RCC 7860 (cell line): ENCODE measurements around the gene HLX.

Experiments used
- DNase-seq: peaks from one replicate; pipeline ENCODE4 v3.0.0-alpha.2; 2015; ENCODE audit warnings: low spot score
- FAIRE-seq: peaks from 2 replicates; lab custom pipeline; 2012; peaks lifted over from hg19 to GRCh38; lab: Jason Lieb, UNC

Gene HLX

DNA sequence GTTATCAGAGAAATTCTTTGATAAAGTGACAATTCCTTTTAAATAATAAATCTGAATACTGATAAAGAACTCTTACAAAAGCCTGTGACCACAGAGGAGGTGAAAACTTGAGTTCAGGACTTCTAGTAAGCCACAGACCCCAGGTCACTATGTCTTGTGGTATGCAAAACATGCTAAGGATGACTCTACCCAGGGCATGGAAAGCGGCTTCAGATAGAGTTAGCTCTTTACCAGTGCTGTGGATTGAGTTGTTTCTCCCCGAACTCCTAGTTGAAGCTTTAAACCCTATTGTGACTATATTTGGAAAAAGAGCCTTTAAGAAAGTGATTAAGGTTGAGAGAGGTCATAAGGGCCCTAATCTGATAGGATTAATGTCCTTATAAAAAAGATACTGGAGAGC, 42.3 kb downstream of the HLX start:
- DNase-seq, result no peak
- no peak for FAIRE-seq

DNA sequence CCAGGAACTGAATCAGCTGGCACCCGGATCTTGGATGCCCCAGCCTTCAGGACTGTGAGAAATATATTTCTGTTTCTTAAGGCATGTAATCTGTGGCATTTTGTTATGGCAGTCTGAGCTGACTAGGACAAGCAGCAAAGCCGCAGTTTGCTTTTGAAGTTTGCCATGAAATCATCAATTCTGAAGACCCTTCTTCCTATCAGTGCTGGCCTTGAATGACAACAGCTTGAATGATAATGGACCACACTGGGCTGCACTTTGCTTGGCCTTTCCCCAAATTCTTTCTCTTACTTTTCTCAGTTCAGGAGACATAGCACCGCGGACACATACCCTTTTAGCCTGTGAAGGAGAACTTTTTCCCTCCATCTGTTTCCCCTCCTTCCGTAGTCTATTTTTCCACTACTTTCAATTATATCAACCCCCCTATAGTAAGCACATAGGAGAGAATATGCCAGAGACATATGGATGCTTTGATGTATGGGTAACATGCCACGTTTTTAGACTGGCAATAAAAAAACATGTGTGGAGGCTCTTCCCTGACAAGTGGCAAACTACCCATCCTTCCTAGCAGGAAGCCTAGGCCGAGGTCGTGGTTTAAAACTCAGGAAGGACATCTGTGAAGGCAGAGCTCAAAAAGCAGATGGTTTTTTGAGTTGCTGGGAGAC, 42.9 kb downstream of the HLX start:
- no peak for FAIRE-seq
- DNase-seq, result no peak

DNA sequence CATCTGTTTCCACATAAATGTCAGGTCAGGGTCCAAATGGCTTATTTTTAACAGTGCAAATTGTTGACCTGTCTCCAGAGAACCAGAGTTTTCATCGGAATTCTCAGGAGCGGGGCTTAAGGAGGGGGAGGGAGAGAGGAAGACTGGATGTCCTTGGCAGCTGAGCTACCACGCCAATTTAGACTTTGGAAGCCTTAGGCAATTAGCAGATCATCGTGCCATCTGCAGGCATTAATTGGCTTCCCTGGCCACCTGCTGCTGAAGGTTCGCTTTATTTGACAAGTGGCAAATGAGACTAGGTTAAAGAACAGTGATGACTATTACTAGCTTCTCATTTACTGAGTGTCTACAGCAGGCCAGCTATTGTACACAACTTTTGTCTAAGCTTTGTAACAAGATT, 43.7 kb downstream of the HLX start:
- FAIRE-seq, result no peak
- no peak for DNase-seq

DNA sequence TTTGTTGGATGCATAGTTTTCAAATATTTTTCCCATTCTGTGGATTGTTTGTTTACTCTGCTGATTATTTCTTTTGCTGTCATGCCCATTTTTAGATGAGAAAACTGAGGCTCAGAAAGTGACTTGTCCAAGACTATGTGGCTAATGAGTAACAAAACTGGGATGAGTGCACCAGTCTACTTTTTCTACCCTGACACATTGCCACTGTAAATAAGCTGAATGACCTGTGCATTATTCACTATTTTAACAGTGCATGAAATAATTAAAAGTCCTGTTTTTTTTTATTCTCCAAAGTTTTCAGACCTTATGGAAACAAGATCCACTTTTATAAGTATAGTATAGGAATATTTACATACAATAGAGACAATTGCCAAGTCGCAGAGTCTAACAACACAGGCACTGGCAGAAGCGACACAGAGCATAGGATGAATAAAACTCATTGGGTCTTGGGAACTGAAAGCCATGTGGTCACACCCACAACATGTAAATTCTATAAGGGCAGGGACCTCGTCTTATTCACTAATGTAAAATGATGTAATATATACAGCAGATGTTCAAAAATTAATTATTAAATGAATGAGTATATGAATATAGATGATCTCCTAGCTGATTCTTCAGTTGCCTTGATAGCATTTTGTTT, 45.2 kb downstream of the HLX start:
- DNase-seq (no peak), FAIRE-seq (no peak)

DNA sequence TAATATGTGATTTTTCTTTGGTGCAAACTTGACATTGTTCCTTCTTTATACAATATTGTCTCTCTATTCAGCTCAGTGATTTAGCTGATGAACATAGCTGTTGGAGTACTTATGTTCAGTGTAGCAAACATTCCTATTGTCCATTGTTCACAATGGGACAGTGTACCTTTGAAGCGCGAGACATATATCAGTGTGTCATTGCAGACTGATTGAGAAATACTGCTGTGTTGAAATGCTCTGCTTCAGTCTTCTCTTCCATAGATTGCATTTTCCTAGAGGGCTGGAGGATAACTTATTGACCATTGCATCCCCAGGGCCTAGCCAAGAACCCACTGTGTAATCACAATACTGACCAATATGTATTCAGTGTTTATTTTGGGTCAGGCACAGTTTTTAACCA, 46.5 kb downstream of the HLX start:
- no peak for DNase-seq
- no peak for FAIRE-seq

DNA sequence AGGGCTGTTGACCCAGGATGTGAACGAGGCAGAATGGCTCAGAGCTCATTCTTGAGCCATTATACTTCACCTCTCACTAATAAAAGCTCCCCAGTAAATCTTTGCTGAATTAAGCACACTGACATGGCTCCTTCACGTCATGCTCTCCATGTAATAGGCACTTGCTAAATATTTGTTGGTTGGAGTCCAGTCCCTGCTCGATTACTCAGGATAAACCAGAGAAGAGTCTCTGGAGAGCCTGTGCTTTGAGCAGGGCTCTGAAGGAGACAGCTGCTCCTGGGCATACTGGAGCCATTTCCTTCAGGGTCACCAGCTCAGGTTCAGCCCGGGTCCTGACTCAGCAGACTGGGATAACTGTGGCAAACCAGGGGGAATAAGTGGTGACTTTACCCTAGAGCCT, 46.9 kb downstream of the HLX start:
- FAIRE-seq (no peak), DNase-seq (no peak)

DNA sequence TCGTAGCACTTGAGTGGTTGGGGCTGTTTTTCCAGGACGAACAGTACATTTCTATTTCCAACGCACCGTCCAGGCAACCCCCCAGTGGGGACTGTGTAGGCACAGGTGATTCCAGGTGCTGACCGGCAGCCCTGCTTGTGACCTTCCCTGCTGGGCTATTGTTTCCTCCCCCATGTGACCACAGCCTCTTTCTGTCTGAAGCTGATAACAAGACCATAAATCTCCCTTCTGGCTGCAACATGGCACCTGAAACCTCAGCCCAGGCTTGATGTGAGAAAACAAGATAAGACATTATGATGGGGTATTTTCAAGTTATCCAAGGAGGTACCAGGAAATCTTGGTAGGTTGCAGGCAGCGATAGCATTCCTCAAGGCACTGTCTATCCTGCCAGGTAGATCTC, 48.2 kb downstream of the HLX start:
- FAIRE-seq (no peak), DNase-seq (no peak)

DNA sequence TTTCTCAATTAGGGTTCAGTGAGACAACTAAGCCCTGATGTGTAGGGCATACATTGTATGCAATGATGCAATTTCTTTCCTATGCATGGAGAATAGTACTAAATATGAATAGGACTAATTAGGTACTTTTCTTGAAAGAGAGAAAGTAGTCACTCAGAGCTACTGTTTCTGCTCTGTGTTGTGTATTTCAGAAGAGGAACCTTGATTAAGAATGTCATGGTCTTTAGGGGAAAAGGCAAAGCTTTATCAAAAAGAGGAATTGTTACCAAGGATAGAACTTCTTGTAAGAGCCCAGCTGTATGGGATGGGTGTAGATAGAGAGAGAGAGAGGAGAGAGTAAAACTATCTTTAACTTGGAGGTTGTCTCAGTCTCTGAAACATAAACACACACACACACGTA, 49.1 kb downstream of the HLX start:
- DNase-seq (no peak), FAIRE-seq (no peak)

DNA sequence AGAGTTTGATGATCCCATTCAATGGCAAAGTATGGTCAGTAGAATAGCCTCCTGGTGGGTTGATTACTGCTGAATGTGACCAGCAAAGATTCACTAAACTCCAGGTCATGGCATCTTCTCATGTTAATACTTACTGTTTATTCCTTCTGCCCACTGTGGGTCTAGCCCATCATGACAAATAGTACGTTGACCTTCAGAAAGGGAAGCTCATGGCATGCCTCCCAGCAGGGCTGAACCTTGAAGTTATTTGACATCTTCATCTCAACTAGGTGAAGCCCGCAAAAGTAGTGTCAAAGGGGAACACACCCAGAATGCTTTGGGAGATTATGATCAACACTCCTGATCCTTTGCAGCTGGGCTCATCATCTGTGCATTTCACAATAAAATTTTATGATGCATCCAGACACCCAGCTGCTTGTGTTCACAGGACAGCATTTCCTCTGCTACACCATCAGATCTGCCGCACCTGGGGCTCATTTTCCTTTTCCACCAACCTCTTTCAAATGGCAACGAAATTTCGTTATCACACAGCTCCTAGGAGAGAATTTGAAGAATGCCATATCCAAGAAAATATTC, 49.6 kb downstream of the HLX start:
- DNase-seq, result no peak
- no peak for FAIRE-seq

DNA sequence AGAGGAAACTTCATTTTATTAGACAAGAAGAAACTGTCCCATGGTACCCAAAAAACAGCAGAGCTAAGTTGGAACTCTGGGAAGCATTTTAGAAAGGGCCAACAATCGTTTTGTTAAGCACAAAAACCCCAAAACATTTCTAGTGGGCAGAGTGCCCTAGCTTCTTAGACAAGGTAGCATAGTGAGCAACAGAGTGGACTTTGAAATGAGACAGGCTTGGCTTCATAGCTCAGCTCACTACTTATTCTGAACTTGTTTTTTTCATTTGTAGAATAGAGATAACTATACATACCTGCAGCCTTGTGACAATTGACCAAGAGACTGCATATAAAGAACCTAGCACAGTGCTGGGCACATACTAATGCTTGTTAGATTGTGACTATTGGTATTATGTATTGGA, 50.1 kb downstream of the HLX start:
- FAIRE-seq, result no peak

More for the DNA sequence above, 50.1 kb downstream of the HLX start:
- no peak for DNase-seq
